Activated CD4-positive, alpha-beta T cell treated with anti-CD3 and anti-CD28 coated beads, Interleukin-10, Interleukin-2, amounts not matched to agents 100 ng/mL and 50 ng/mL, durations not matched to agents 16 hours and 8 hours (primary cell): ENCODE measurements around the gene ZNF2.

Source experiments
- DNase-seq: peaks from one replicate; pipeline ENCODE4 v3.0.0-alpha.2; 2020

Gene ZNF2

DNA sequence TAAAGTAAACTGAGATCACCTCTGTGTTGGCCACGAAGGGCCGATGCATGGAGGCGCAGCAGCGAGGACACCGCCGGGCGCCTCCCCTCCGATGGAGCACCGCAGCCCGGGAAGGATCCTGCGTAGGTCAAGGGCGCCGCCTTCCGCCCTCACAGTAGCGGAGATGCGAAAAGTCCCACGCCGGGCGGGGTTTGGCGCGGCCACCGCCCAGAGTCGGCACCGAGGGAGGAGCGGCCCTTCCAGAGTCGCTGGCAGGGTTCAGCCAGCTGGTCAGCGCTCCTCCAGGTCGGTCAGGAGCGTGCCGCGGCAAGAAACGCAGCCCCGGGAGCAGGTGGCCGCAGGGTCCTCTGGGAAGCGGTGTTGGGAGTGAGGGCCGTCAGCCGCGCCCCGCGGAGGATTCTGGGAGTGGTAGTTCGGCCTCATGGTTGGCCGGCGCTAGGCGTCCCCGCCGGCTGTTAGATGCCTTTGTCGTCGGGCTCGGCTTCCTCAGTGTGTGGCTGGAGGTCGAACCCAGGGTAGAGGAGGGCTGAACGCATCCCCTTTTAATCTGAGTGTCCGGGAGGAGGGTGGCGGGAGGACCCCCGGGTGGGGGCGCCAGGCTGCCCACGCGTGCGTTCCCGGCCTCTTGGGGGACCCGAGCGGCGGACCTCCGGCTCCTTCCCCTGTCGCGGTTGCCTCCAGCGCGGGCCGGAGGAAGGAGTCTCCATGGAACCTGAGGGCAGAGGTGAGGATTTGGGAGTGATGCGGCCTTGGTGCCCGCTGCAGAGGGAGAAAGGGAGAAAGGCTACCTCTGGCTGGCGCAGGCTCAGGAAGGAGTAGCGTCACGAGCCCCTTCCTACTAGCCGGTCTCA is 41.7 kb downstream of the ZNF2 start, which contains the start of gene ZNF892:
Gene ZNF892 (plus strand): TSS at position 411 of the 851 bp plus-strand sequence. CDS start 295 bp downstream, at position 706.
- peak; percentile 89 for DNase-seq

DNA sequence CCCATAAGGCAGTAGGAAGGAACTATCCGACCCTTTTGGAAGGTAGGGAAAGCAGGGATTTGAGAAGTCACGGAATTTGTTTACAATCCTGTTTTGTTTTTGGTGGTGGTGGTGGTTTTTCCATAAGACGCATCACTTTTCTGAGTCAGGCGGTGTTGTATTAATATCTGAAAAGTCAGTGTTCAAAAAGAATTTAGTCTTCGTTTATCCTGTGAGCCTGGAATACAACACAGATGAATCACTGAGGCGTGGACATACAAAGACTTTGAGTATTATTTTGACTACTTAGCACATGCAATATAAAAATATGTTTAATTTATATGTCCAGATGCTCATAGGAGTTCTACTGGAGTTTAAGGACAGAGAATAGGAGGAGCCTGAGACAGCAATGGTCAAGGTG is 42.5 kb downstream of the ZNF2 start:
- DNase-seq = no peak

DNA sequence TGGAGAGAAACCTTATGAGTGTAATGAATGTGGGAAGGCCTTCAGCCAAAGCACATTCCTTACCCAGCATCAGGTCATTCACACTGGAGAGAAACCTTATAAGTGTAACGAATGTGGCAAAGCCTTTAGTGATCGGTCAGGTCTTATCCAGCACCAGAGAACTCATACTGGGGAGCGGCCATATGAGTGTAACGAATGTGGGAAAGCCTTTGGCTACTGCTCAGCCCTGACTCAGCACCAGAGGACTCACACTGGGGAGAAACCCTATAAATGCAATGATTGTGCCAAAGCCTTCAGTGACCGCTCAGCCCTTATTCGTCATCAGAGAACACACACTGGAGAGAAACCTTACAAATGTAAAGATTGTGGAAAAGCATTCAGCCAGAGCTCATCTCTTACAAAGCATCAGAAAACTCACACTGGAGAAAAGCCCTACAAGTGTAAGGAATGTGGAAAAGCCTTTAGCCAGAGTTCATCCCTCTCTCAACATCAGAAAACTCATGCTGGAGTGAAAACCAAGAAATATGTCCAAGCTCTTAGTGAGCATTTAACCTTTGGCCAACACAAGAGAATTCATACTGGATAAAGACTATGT is 49.5 kb downstream of the ZNF2 start:
- no peak for DNase-seq

DNA sequence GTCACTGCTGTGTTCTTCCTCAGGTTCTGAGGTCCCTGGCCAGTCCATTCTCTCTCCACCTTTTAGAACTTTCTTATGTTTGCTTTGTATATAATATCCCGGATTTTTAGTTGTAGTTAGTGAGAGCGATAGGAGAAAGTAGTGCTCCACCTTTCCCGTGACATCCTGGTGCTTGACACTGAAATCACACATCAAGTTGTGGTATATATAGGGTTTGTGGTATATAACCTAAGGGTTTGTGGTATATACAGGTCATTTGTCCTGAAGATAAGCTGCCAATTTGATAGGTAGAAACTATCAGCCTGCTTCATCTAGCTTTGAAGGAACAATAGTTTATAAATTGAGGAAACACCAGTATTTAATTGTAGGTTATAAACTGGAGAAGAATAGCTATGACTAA is 54.8 kb downstream of the ZNF2 start:
- no peak for DNase-seq

DNA sequence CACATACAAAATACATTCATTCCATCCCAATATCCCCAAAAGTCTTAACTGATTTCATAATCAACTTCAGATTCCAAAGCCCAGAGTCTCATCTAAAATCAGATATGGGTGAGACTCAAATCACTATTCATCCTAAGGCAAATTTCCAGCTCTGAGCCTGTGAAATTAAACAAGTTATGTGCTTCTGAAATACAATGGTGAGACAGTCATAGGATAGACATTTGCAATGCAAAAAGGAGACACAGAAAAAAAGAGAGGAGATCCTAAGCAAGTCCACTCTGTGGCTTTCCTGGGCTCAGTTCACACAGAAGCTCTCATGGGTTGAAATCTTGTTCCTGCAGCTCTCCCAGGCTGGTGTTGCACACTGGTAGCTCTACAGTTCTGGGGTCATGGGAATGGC is 60.0 kb downstream of the ZNF2 start:
- no peak for DNase-seq

DNA sequence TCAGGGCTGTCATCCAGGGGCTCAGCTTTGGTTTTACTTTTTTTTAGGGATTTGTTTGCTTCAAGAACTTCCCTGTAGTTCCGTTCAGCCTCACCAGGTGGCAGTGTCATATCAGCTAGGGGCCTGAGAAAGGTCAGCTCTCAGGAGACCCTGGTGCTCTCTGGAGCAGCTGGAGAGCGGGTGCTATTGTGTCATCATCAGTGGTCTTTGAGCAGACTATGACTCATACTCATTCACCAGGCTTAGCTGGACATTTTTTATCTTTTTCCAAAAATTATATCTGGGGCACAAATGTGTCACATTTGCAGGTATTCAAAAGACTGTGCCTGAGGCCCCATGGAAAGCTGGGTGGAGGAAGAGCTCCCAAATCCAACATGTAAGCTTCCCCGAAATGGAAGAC is 66.1 kb downstream of the ZNF2 start:
- peak; percentile 30 for DNase-seq

DNA sequence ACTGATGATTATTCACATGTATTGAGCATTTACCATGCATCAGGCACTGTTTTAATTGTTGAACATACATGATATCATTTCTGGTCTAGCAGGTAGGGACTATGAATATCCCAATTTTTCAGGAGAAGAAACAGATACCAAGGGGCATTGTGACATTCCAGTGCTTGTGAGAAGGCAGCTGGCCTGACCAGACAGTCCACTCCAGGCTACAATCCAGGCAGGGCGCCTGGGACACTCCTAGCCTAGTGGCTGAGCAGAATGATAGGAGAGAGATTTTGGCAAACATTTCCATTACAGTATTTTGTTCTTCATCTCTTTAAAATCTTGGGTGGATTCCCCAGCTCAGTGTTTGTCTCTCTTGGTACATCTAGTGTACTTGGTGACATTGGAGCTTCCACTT is 66.6 kb downstream of the ZNF2 start:
- no peak for DNase-seq
